IMR-90 (cell line): ENCODE results near the gene LYPD6B. TPM values are rescaled to one million over a fixed set of nuclear protein-coding genes. Genes with fewer than 3 reads are reported as not detected.

ENCODE experiments used
- ATAC-seq: fragments of 200-7000 bp; cut with Tn5 transposase; 2 replicates; pipeline ENCODE4 v1.9.1; 2020; ENCODE audit warnings: low read depth, mild to moderate bottlenecking, moderate library complexity
- BruUV-seq: library from RNA; stranded (reverse); fragments of 400-500 nt; replicated peaks from 2 replicates; lab custom pipeline; 2021; lab: Mats Ljungman, UMichigan
- CTCF ChIA-PET: fragments of 300-600 bp; formaldehyde crosslinking; extraction: SDS; loops from one replicate; lab custom pipeline; 2021; ENCODE audit warnings: antibody characterized with exemption; lab: Yijun Ruan, JAX
- POLR2A ChIA-PET: fragments of 300-600 bp; sonication (Branson Sonifier 250); formaldehyde crosslinking; loops from one replicate; lab custom pipeline; 2022; ENCODE audit warnings: antibody characterized with exemption; ENCODE audit not compliant: unreplicated experiment; lab: Charles Lee
- DNase-seq: peaks from one replicate; pipeline ENCODE4 v3.0.0; 2013
- H2AFZ ChIP-seq: replicated peaks from 2 replicates; pipeline ENCODE3; 2013; ENCODE audit warnings: low read length, mild to moderate bottlenecking; ENCODE audit not compliant: poor library complexity
- H2AK5ac ChIP-seq: 2 replicates; pipeline ENCODE4 v1.6.1; 2013; ENCODE audit warnings: low read depth, low read length, inconsistent platforms
- H2AK9ac ChIP-seq: replicated peaks from 2 replicates; pipeline ENCODE3; 2013; ENCODE audit warnings: mild to moderate bottlenecking, low read depth, low read length, moderate library complexity; ENCODE audit not compliant: poor library complexity
- H2BK120ac ChIP-seq: 2 replicates; pipeline ENCODE4 v1.6.1; 2013; ENCODE audit warnings: low read depth, low read length, inconsistent platforms
- H2BK15ac ChIP-seq: 3 replicates; pipeline ENCODE4 v1.6.1; 2013; ENCODE audit warnings: low read depth, low read length, inconsistent platforms
- H2BK20ac ChIP-seq: 2 replicates; pipeline ENCODE4 v1.6.1; 2013; ENCODE audit warnings: low read depth, mild to moderate bottlenecking, inconsistent platforms, low read length, moderate library complexity
- H2BK5ac ChIP-seq: 2 replicates; pipeline ENCODE4 v1.6.1; 2013; ENCODE audit warnings: mild to moderate bottlenecking, low read depth, low read length, inconsistent platforms; ENCODE audit not compliant: poor library complexity, severe bottlenecking
- H3K14ac ChIP-seq: replicated peaks from 2 replicates; pipeline ENCODE4 v1.6.1; 2013; ENCODE audit warnings: low read depth, low read length, inconsistent platforms
- H3K18ac ChIP-seq: 2 replicates; pipeline ENCODE4 v1.6.1; 2013; ENCODE audit warnings: low read depth, low read length, control low read depth
- H3K23ac ChIP-seq: 2 replicates; pipeline ENCODE4 v1.6.1; 2013; ENCODE audit warnings: low read depth, low read length, inconsistent platforms
- H3K27ac ChIP-seq: 2 replicates; pipeline ENCODE4 v1.5.1; 2013; ENCODE audit warnings: mild to moderate bottlenecking, control low read depth, low read length; ENCODE audit not compliant: insufficient read depth
- H3K27me3 ChIP-seq: 2 replicates; pipeline ENCODE4 v1.6.1; 2013; ENCODE audit warnings: low read length; ENCODE audit not compliant: control insufficient read depth, insufficient read depth
- H3K36me3 ChIP-seq: 2 replicates; pipeline ENCODE4 v1.6.1; 2013; ENCODE audit warnings: low read length, mixed read lengths; ENCODE audit not compliant: control insufficient read depth, insufficient read depth
- H3K4ac ChIP-seq: 2 replicates; pipeline ENCODE4 v1.6.1; 2013; ENCODE audit warnings: low read depth, low read length, inconsistent platforms
- H3K4me1 ChIP-seq: 2 replicates; pipeline ENCODE4 v1.6.1; 2013; ENCODE audit warnings: low read length, mixed read lengths; ENCODE audit not compliant: control insufficient read depth, insufficient read depth
- H3K4me2 ChIP-seq: 2 replicates; pipeline ENCODE4 v1.6.1; 2013; ENCODE audit warnings: low read depth, mild to moderate bottlenecking, control low read depth, low read length, moderate library complexity
- H3K4me3 ChIP-seq: 2 replicates; pipeline ENCODE4 v1.5.1; 2013; ENCODE audit warnings: low read depth, mild to moderate bottlenecking, control low read depth, low read length, moderate library complexity; ENCODE audit not compliant: insufficient read depth
- H3K56ac ChIP-seq: 2 replicates; pipeline ENCODE4 v1.6.1; 2013; ENCODE audit warnings: low read length, inconsistent platforms; ENCODE audit not compliant: insufficient read depth; ENCODE audit errors: extremely low read depth
- H3K79me1 ChIP-seq, 2 experiments: 2 replicates each; pipeline ENCODE4 v1.6.1; 2013; ENCODE audit warnings: low read length in 2 of 2, inconsistent platforms in 1 of 2, low read depth in 1 of 2
- H3K9ac ChIP-seq: 2 replicates; pipeline ENCODE4 v1.6.1; 2013; ENCODE audit warnings: low read depth, low read length, control low read depth
- H3K9me1 ChIP-seq: 2 replicates; pipeline ENCODE4 v1.6.1; 2013; ENCODE audit warnings: low read length, inconsistent platforms; ENCODE audit not compliant: insufficient read depth
- H3K9me3 ChIP-seq: 2 replicates; pipeline ENCODE4 v1.6.1; 2013; ENCODE audit warnings: low read length; ENCODE audit not compliant: control insufficient read depth, insufficient read depth
- H4K20me1 ChIP-seq: 2 replicates; pipeline ENCODE4 v1.6.1; 2013; ENCODE audit warnings: low read length, inconsistent platforms; ENCODE audit not compliant: insufficient read depth
- H4K5ac ChIP-seq: 2 replicates; pipeline ENCODE4 v1.6.1; 2013; ENCODE audit warnings: mild to moderate bottlenecking, low read depth, low read length, control low read depth
- H4K8ac ChIP-seq, 2 experiments: 2 replicates each; pipeline ENCODE4 v1.6.1; 2013; ENCODE audit warnings: low read depth in 2 of 2, low read length in 2 of 2, control low read depth in 1 of 2, inconsistent platforms in 1 of 2
- H4K91ac ChIP-seq: 2 replicates; pipeline ENCODE4 v1.6.1; 2013; ENCODE audit warnings: low read depth, low read length, inconsistent platforms; ENCODE audit not compliant: insufficient read depth
- BHLHE40 ChIP-seq: fragments of 150-350 bp; IDR thresholded peaks from 2 replicates; pipeline ENCODE4 v1.6.1; 2016; ENCODE audit warnings: mild to moderate bottlenecking, low read depth, low read length
- CEBPB ChIP-seq: IDR thresholded peaks from 2 replicates; pipeline ENCODE4 v1.6.1; 2012; ENCODE audit warnings: low read depth, low read length, improper control_type of control experiment
- CTCF ChIP-seq: conservative IDR thresholded peaks from 2 replicates; pipeline ENCODE4 v1.5.1; 2012; ENCODE audit warnings: mild to moderate bottlenecking, low read depth, low read length, improper control_type of control experiment
- ELK1 ChIP-seq: fragments of 150-350 bp; IDR thresholded peaks from 2 replicates; pipeline ENCODE4 v1.6.1; 2016; ENCODE audit warnings: low read depth, mild to moderate bottlenecking, low read length, moderate library complexity, borderline replicate concordance
- FOS ChIP-seq: fragments of 150-350 bp; IDR thresholded peaks from 2 replicates; pipeline ENCODE4 v1.6.1; 2016; ENCODE audit warnings: low read depth, low read length
- MAFK ChIP-seq: IDR thresholded peaks from 2 replicates; pipeline ENCODE4 v1.6.1; 2012; ENCODE audit warnings: low read depth, low read length, improper control_type of control experiment
- MXI1 ChIP-seq: IDR thresholded peaks from 2 replicates; pipeline ENCODE4 v1.6.1; 2012; ENCODE audit warnings: low read depth, mild to moderate bottlenecking, low read length, moderate library complexity, borderline replicate concordance
- NFE2L2 ChIP-seq: fragments of 150-350 bp; IDR thresholded peaks from 2 replicates; pipeline ENCODE4 v1.6.1; 2016; ENCODE audit warnings: low read depth, mild to moderate bottlenecking, low read length
- POLR2A ChIP-seq: IDR thresholded peaks from 2 replicates; pipeline ENCODE4 v1.6.1; 2012; ENCODE audit warnings: mild to moderate bottlenecking, low read depth, low read length
- RAD21 ChIP-seq: IDR thresholded peaks from 2 replicates; pipeline ENCODE4 v1.6.1; 2012; ENCODE audit warnings: low read length, improper control_type of control experiment
- RFX5 ChIP-seq: IDR thresholded peaks from 2 replicates; pipeline ENCODE4 v1.8.0; 2012; ENCODE audit warnings: low read depth, mild to moderate bottlenecking, low read length, moderate library complexity
- USF2 ChIP-seq: fragments of 150-350 bp; IDR thresholded peaks from 2 replicates; pipeline ENCODE4 v1.6.1; 2017; ENCODE audit warnings: mild to moderate bottlenecking, antibody characterized with exemption, low read length, low read depth
- WGBS, 2 experiments: methylation state at CpG; one replicate each; pipeline versions ENCODE4 v1.1.5 to v1.1.7; 2013; ENCODE audit warnings: missing lambda C conversion rate in 2 of 2; ENCODE audit not compliant: insufficient read length in 1 of 2; ENCODE audit errors: extremely low coverage in 2 of 2; 5-methylcytosine and 5-hydroxymethylcytosine counted together
- dilution Hi-C: fragments of 300-500 bp; cut with HindIII; formaldehyde crosslinking; loops from one replicate; pipeline ENCODE4 v1.14.3; 2018; ENCODE audit warnings: low sequenced_read_pairs; ENCODE audit not compliant: unreplicated experiment
- in situ Hi-C: fragments of 300-500 bp; cut with MboI; formaldehyde crosslinking; loops from 3 replicates; pipeline ENCODE4 v1.14.3; 2019; ENCODE audit warnings: low sequenced_read_pairs, inconsistent platforms, mixed read lengths
- intact Hi-C: fragments of 100-400 bp; cut with micrococcal nuclease; formaldehyde crosslinking; loops from 2 replicates; pipeline ENCODE4 v1.10.0; 2022
- polyA plus RNA-seq, 3 experiments: library from polyadenylated mRNA; depleted of rRNA; stranded (reverse); fragments of >200 nt; gene quantifications; 2 replicates each; pipeline ENCODE4 v1.2.3, GENCODE V29; 2012; ENCODE audit warnings: low replicate concordance in 1 of 3
- total RNA-seq: library from RNA; depleted of rRNA; stranded (reverse); fragments of >200 nt; gene quantifications from 2 replicates; pipeline ENCODE4 v1.2.3, GENCODE V29; 2012

Gene LYPD6B
- total and polyA plus RNA-seq, 2 of the 4 experiments (the other 2 are of a cell fraction), result 0.05 TPM; not detected in 1

GRCh38 chr2:149080971-149081370, 42.5 kb downstream of the LYPD6B start:
- Histone ChIP-seq H3K14ac (no peak overlapping the region), H3K4me1 (peaks cover 3% of the 10 kb centered on the region), H2AK5ac (no peak overlapping the region), H3K27ac (no peak overlapping the region), H3K56ac (no peak overlapping the region), H3K23ac (no peak overlapping the region), H3K4me2 (no peak overlapping the region), H2AFZ (no peak overlapping the region), H2BK120ac (no peak overlapping the region), H2AK9ac (no peak overlapping the region), H3K4me3 (no peak overlapping the region), H4K20me1 (no peaks in the 10 kb centered on the region), H3K27me3 (no peaks in the 10 kb centered on the region), H2BK20ac (no peak overlapping the region), H3K36me3 (no peaks in the 10 kb centered on the region), H4K91ac (no peak overlapping the region), H3K9me1 (no peaks in the 10 kb centered on the region), H4K5ac (no peak overlapping the region), H3K79me1 (no peaks in the 10 kb centered on the region), H4K8ac (no peak overlapping the region), H3K9ac (no peak overlapping the region), H3K9me3 (no peaks in the 10 kb centered on the region), H3K18ac (no peak overlapping the region), H2BK5ac (no peak overlapping the region), H3K4ac (no peak overlapping the region), H2BK15ac (no peak overlapping the region)
- 50% methylated on average over 1 of the region's 1 CpG; no CpG with 5 or more reads in 1 of the 2 experiments for WGBS, 2 experiments
- DNase-seq (no peak), ATAC-seq (no peak)
- CTCF ChIA-PET, result no interaction called here
- in situ Hi-C loops (no loop called here), intact Hi-C loops (no loop called here), dilution Hi-C loops (no loop called here)
- no TSS peak for BruUV-seq
- no peak for TF ChIP-seq NFE2L2
- TF ChIP-seq BHLHE40, result no peak
- no peak for TF ChIP-seq USF2
- no peak for TF ChIP-seq RAD21
- no peak for TF ChIP-seq MAFK
- TF ChIP-seq RFX5, result no peak
- TF ChIP-seq POLR2A, result no peak
- no peak for TF ChIP-seq ELK1
- TF ChIP-seq CEBPB, result no peak
- no peak for TF ChIP-seq FOS
- no peak for TF ChIP-seq CTCF
- TF ChIP-seq MXI1, result no peak
- POLR2A ChIA-PET, result no interaction called here
